GM10266 (cell line): Measurements from ENCODE around the gene FARP1.

Source experiments
- DNase-seq: peaks from one replicate; pipeline ENCODE4 v3.0.0; 2012; ENCODE audit errors: extremely low spot score
- CTCF ChIP-seq: IDR thresholded peaks from 2 replicates; pipeline ENCODE4 v1.5.1; 2012; ENCODE audit warnings: mild to moderate bottlenecking, low read depth; ENCODE audit not compliant: control insufficient read depth, insufficient read depth; ENCODE audit errors: missing control alignments

FARP1 gene

GRCh38 chr13:98456413-98456845 lies 313.5 kb downstream of the FARP1 start:
- no peak for TF ChIP-seq CTCF
- no peak for DNase-seq

GRCh38 chr13:98457053-98457452 lies 314.2 kb downstream of the FARP1 start:
- no peak for TF ChIP-seq CTCF
- no peak for DNase-seq

GRCh38 chr13:98458431-98458830 lies 315.5 kb downstream of the FARP1 start:
- no peak for TF ChIP-seq CTCF
- DNase-seq = no peak

- DNase-seq = no peak
- TF ChIP-seq CTCF = no peak
These were observed 316.3 kb downstream of the FARP1 start for GRCh38 chr13:98459171-98459681.

GRCh38 chr13:98459721-98460370 lies 317.0 kb downstream of the FARP1 start:
- no peak for TF ChIP-seq CTCF
- no peak for DNase-seq

GRCh38 chr13:98460516-98460915 lies 317.6 kb downstream of the FARP1 start:
- DNase-seq = no peak
- TF ChIP-seq CTCF = no peak

GRCh38 chr13:98461486-98462240 lies 318.8 kb downstream of the FARP1 start:
- no peak for TF ChIP-seq CTCF
- DNase-seq = no peak
